Cerebellar nuclear complex (tissue), 1 donor: ENCODE results near the gene LRRC70.
"Not testable (repeated sequence)": the region's sequence is repeated elsewhere in the genome, so short reads cannot be mapped to it uniquely, and the experiment has no call there.

Experiments used
- DNase-seq, 2 experiments: peaks; one replicate each; lab custom pipeline; 2025; lab: John Stamatoyannopoulos, UW

LRRC70 gene, protein sequence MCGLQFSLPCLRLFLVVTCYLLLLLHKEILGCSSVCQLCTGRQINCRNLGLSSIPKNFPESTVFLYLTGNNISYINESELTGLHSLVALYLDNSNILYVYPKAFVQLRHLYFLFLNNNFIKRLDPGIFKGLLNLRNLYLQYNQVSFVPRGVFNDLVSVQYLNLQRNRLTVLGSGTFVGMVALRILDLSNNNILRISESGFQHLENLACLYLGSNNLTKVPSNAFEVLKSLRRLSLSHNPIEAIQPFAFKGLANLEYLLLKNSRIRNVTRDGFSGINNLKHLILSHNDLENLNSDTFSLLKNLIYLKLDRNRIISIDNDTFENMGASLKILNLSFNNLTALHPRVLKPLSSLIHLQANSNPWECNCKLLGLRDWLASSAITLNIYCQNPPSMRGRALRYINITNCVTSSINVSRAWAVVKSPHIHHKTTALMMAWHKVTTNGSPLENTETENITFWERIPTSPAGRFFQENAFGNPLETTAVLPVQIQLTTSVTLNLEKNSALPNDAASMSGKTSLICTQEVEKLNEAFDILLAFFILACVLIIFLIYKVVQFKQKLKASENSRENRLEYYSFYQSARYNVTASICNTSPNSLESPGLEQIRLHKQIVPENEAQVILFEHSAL

DNA sequence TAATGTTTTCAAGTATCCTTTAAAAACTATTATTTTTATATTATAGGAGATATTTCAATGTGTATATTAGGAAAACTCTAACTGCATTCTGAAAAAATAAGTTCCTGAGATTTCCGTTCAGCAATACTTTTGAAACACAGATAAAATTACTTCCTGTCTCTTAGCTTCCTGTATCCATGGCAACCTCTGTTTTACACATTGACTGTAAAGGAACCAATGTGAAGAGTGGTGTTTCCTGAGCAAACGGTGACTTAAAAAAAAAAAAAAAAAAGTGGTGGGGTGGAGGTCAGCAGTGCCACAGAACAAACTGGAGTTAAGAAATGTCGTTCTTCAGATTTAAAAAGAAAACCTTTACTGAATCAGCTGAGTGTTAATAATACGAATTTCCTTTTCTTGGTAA, at the start of gene LRRC70:
Gene LRRC70, plus strand, starts transcription at position 280 of the 400 bp plus-strand sequence. CDS start 620 bp downstream, outside the sequence.
- DNase-seq: no peak

GRCh38 chr5:62533597-62533996, 45.0 kb upstream of the LRRC70 start:
- no peak for DNase-seq

DNA sequence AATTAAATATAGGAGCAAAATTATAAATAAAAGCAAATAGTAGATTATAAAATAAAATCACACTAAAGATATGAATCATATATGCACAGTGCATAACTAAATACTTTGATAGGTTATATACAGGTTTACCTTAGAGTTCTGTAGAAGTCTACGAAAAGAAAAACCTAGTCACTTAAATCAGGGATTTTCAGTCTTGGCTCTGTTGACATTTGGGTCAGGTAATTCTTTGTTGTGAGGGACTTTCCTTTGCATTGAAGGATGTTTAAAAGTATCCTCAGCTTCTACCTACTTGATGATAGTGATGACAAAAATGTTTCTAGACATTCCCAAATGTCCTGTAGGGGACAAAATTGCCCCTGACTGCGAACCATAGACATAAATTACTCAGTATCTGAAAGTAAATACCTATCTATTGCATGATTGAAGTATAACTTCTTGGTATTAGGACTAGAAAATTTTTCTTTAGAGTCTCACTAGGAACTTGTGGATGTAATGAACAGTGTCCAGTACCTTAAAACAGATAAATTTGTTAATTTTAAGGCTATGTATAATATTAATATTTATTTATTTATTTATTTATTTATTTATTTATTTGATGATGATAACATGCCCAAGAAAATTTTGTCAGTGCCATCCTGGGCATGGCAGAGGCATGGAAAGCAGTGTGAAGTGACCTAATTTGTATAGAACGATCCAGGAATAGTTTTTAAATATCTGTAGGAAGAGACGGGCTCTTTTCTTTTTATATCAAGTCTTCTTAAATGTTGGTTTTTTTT, 44.0 kb upstream of the LRRC70 start:
- DNase-seq: no peak

DNA sequence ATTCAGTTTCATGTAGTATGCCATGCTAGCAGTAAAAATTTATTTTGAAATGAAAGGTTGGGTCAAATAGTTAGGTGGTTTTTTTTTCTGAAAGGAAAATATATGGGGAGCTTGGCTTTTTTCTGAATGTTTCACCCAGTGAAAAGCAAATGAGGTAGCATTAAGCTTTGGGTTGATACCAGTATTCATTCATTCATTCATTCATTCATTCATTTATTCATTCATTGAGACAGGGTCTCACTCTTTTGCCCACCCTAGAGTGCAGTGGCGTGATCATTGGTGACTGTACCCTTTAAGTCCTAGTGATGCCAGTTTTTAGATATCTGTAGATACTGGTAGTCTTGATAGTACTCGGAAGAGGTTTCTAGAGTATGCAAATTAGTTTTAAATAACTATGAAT, 42.4 kb upstream of the LRRC70 start:
- DNase-seq: no peak

- no peak for DNase-seq
These were observed 41.8 kb upstream of the LRRC70 start for GRCh38 chr5:62536783-62537182.

DNA sequence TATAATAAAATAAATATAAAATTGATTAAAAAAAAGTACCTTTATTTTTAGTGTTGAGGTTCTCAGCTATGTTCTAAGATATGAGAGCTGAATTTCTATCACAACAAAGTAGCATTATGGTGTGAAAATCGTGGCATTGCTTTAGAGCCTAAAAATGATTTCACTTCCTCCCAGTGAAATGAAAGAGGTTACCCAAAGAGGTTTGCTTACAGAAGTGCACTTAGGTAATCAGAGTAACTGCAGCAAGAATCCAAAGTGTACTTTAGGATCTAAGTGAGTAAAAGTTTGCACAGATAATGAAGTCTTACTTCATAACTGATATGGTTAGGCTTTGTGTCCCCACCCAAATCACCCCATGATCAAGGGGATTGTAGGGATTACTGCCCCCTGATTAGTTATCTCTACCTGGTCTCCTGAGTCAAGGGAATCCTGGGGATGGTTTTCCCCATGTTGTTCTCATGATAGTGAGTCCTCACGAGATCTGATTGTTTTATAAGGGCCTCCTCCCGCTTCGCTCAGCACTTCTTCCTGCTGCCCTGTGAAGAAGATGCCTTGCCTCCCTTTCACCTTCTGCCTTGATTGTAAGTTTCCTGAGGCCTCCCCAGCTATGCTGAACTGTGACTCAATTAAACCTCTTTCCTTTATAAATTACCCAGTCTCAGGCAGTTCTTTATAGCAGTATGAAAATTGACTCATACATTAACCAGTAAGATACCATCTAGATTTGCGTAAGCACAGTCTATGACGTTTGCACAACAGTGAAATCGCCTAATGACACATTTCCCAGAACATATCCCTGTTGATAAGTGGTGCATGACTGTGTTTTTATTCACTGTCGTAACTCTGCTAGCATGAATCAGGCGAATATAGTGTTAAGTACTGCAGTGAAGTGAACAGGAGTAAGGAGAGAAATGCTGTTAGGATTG, 40.3 kb upstream of the LRRC70 start:
- no peak for DNase-seq

DNA sequence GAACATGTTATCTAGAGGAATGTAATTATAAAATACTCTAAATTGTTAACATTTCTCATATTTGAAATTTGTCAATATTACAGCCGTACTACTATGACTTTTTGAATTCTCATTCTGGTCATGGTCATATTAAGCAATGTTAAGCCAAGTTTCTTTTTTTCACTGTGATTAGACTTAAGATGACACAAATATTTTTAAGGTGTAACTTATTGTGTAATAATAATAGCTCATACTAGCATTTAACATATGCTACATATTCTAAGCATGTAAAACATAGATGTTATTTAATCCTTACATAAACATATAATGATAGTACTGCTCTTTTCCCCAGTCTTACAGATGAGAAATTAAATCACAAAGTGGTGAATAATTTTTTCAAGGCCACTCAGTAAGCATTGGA, 35.9 kb upstream of the LRRC70 start:
- DNase-seq: no peak

GRCh38 chr5:62547945-62548630, 30.5 kb upstream of the LRRC70 start:
- DNase-seq: no peak

DNA sequence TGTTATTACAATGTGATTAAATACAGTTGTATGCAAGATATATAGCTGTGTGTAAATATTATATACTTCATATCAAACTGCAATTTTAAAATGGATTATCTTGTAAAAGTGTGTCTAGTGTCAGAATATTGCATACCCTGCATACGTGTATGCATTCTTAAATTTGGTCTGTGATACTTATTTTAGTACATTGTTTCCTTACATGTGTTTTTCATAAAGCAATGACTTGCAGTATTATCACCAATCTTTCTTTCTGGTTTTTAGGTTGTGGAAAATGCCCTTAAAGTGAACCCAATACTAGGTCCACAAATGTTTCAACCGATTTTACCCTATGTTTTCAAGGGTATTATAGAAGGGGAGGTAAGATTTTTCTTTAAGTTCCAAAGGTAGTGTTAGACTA, 28.5 kb upstream of the LRRC70 start:
- no peak for DNase-seq

- DNase-seq: no peak
These were observed 22.7 kb upstream of the LRRC70 start for GRCh38 chr5:62555930-62556329.

- DNase-seq: no peak
These were observed 19.7 kb upstream of the LRRC70 start for GRCh38 chr5:62558941-62559340.

DNA sequence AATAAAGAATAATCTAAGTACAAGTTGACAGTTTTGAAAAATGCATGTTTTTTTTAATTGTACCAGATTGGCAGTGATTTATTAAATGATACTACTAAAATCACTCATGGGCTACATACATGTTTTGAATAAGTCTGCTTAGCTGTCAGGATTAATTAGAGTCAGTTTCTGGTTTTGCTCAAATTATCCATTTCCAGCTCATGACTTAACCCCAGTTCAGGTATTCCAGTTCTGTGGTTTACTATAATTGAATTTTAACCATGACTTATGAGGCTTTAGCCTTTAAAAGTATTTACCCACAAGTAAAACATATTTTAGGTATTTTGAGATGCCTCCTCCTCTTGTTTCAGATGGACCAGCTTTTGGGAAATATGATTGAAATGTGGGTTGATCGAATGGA, 17.8 kb upstream of the LRRC70 start:
- DNase-seq: no peak

DNA sequence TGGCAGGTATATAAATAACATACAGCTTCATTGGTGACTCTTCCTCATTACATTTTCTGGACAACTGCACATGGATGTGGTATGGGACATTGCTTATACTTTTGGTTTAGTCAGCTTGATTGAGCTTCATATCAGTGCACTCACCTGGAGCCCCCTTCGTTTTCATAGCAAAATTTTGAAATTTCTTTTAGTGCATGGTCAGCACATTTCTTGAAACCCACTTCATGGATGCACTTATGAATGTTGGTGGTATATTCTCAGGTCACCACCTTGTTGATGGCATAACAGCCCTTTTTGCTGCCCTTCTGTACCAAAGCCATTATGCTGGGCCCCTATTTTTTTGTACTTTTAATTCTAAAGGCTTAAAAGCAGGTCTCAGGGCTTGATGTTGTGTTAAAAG, 16.7 kb upstream of the LRRC70 start:
- no peak for DNase-seq

- no peak for DNase-seq
These were observed 15.8 kb upstream of the LRRC70 start for GRCh38 chr5:62562867-62563266.

DNA sequence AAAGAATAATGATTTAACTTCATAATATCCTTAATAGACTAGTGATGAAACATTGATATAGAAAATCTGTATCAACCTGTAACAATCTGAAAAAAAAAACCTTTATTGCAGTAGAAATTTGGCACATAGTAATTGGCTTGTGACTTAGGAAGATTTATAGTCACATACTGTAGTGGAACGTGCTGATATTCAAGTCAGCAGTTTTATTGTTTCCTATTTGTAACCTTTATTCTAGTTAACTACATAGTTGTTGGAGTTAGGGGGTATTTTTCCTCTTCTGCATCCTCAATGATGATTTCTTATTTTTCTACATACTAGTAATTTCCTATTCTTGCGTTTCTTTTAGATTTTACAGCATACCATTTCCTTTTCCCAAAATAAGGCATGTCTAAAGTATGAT, 14.5 kb upstream of the LRRC70 start:
- DNase-seq: no peak

DNA sequence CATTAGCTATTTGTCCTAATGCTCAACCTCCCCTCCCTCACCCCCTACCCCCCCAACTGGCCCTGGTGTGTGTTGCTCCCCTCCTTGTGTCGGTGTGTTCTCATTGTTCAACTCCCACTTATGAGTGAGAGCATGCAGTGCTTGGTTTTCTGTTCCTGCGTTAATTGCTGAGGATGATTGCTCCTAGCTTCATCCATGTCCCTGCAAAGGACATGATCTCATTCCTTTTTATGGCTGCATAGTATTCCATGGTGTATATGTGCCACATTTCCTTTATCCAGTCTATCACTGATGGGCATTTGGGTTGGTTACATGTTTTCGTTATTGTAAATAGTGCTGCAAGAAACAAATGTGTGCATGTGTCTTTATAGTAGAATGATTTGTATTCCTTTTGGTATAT, 12.9 kb upstream of the LRRC70 start:
- not testable (repeated sequence) for DNase-seq

- no peak for DNase-seq
These were observed 10.5 kb upstream of the LRRC70 start for GRCh38 chr5:62568143-62568542.

- DNase-seq: no peak
These were observed 9.7 kb upstream of the LRRC70 start for GRCh38 chr5:62568800-62569432.

GRCh38 chr5:62569470-62569869, 9.1 kb upstream of the LRRC70 start:
- no peak for DNase-seq

GRCh38 chr5:62572918-62573514, 5.6 kb upstream of the LRRC70 start:
- DNase-seq: no peak
